HG03097 (cell line): ENCODE measurements around the gene MOSPD3.
"Not testable (repeated sequence)": the region's sequence is repeated elsewhere in the genome, so short reads cannot be mapped to it uniquely, and the experiment has no call there.

Source experiments
- ATAC-seq: cut with Tn5 transposase; IDR thresholded peaks from one replicate; pipeline ENCODE4 v1.9.1; 2021; ENCODE audit not compliant: unreplicated experiment, low FRiP score

Gene MOSPD3

DNA sequence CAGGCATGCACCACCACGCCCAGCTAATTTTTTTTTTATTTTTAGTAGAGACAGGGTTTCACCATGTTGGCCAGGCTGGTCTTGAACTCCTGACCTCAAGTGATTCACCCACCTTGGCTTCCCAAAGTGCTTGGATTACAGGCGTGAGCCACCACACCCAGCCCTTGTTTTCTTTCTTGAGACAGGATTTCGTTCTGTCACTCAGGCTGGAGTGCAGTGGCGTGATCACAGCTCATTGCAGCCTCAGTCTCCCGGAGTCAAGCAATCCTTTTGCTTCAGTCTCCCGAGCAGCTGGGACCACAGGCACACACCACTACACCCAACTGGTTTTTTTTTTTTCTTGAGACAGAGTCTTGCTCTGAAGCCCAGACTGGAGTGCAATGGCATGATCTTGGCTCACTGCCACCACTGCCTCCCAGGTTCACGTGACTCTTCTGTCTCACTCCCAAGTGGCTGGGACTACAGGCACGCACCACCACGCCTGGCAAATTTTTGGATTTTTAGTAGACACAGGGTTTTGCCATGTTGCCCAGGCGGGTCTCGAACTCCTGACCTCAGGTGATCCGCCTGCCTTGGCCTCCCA lies 49.9 kb downstream of the MOSPD3 start:
- ATAC-seq, result not testable (repeated sequence)
